Endodermal cell (in vitro differentiated cells): Measurements from ENCODE around the gene BCOR. TPM values are rescaled to one million over a fixed set of nuclear protein-coding genes. Genes with fewer than 3 reads are reported as not detected.
A peak's percentile ranks its signal among the peaks of the same experiment; 100 is the strongest.

ENCODE experiments used
- DNase-seq: peaks from one replicate; pipeline ENCODE4 v3.0.0-alpha.2; 2017
- H3K27ac ChIP-seq: 2 replicates; pipeline ENCODE4 v1.5.1; 2013; ENCODE audit warnings: mild to moderate bottlenecking, low read depth, low read length, moderate library complexity
- H3K27me3 ChIP-seq: 2 replicates; pipeline ENCODE4 v1.6.1; 2013; ENCODE audit warnings: mild to moderate bottlenecking, low read length, moderate library complexity; ENCODE audit not compliant: insufficient read depth, control insufficient read depth, poor library complexity, severe bottlenecking
- H3K36me3 ChIP-seq: 2 replicates; pipeline ENCODE4 v1.7.0; 2013; ENCODE audit warnings: mild to moderate bottlenecking, low read length, moderate library complexity; ENCODE audit not compliant: control insufficient read depth, insufficient read depth
- H3K4me1 ChIP-seq: one replicate; pipeline ENCODE4 v1.7.0; 2013; ENCODE audit warnings: low read length; ENCODE audit not compliant: control insufficient read depth, insufficient read depth
- H3K4me3 ChIP-seq: 2 replicates; pipeline ENCODE4 v1.5.1; 2013; ENCODE audit warnings: mild to moderate bottlenecking, low read length, moderate library complexity
- H3K9ac ChIP-seq: 2 replicates; pipeline ENCODE4 v1.6.1; 2013; ENCODE audit warnings: mild to moderate bottlenecking, low read length, moderate library complexity; ENCODE audit not compliant: poor library complexity, severe bottlenecking; ENCODE audit errors: extremely low read depth
- H3K9me3 ChIP-seq: 2 replicates; pipeline ENCODE4 v1.6.1; 2013; ENCODE audit warnings: mild to moderate bottlenecking, low read length, moderate library complexity; ENCODE audit not compliant: control insufficient read depth
- H3K27ac Mint-ChIP-seq: 2 replicates; pipeline ENCODE4 v1.8.0; 2020; ENCODE audit warnings: mixed read lengths
- H3K27me3 Mint-ChIP-seq: 2 replicates; pipeline ENCODE4 v1.8.0; 2021; ENCODE audit warnings: mild to moderate bottlenecking, mixed read lengths; ENCODE audit not compliant: insufficient read depth
- H3K36me3 Mint-ChIP-seq: 2 replicates; pipeline ENCODE4 v1.8.0; 2020; ENCODE audit warnings: low read depth, mixed read lengths
- H3K4me1 Mint-ChIP-seq: 2 replicates; pipeline ENCODE4 v1.8.0; 2020; ENCODE audit warnings: mixed read lengths
- H3K4me3 Mint-ChIP-seq: 2 replicates; pipeline ENCODE4 v1.8.0; 2020; ENCODE audit warnings: mild to moderate bottlenecking, moderate library complexity, mixed read lengths
- H3K9me3 Mint-ChIP-seq: 2 replicates; pipeline ENCODE4 v1.8.0; 2020; ENCODE audit warnings: mild to moderate bottlenecking, mixed read lengths
- CTCF ChIP-seq: fragments of 200-600 bp; sonication (generic); conservative IDR thresholded peaks from 2 replicates; pipeline ENCODE4 v1.5.0; 2021; ENCODE audit warnings: antibody characterized with exemption, mild to moderate bottlenecking
- WGBS, 2 experiments: methylation state at CpG; one replicate each; pipeline versions ENCODE4 v1.1.5 to v1.1.7; 2013; ENCODE audit warnings: missing lambda C conversion rate in 2 of 2, mixed read lengths in 1 of 2; ENCODE audit not compliant: insufficient coverage in 1 of 2, insufficient read length in 1 of 2; 5-methylcytosine and 5-hydroxymethylcytosine counted together
- total RNA-seq, 2 donors: library from RNA; stranded (reverse); fragmentation: NEBNext Ultra II Directional in 1 of 2; extraction: Animal tissue kit (Norgen Biotek cat#: 25700) in 1 of 2; gene quantifications; 2 replicates in 1 of 2; 3 replicates in 1 of 2; pipeline ENCODE4 v1.2.1, GENCODE V29; 2021

Gene BCOR
- total RNA-seq, 2 donors from 2014 or later, result 31.3 to 37.9 TPM

DNA sequence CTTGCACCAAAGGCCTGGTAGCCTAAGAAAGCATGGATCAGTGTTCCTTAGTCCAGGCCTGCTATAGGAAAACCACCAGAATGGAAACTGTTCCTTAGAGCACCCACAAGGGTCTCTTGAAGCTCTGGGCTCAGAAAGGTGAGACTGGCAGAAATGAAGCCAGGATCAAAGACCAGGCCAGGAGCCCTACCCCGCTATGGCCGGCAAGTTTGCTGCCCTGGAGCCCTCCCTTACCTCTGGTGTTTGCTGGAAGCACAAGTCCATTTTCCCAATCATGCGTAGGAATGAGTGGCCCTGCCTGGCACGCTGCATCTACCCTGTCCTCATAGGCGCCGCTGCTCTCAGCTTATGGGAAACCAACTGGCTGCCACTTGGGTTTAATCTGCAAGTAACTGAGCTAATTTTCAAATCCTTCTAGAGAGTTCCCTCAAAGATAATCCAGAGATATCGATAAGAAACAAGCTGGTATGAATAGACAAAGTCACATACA is 37.4 kb downstream of the BCOR start:
- no peak for TF ChIP-seq CTCF
- H3K4me3 Mint-ChIP-seq, result no peak overlapping the region
- H3K9me3 ChIP-seq, result peaks cover 1% of the 10 kb centered on the region
- peaks cover 11% of the 10 kb centered on the region for H3K9me3 Mint-ChIP-seq
- H3K27me3 ChIP-seq, result no peaks in the 10 kb centered on the region
- H3K9ac ChIP-seq, result no peak overlapping the region
- H3K27me3 Mint-ChIP-seq, result no peaks in the 10 kb centered on the region
- H3K4me1 ChIP-seq, result no peaks in the 10 kb centered on the region
- H3K27ac Mint-ChIP-seq, result no peak overlapping the region
- no peak overlapping the region for H3K27ac ChIP-seq
- no peak for DNase-seq
- peaks cover 70% of the 10 kb centered on the region for H3K36me3 Mint-ChIP-seq
- peaks cover 69% of the 10 kb centered on the region for H3K36me3 ChIP-seq
- no peak overlapping the region for H3K4me3 ChIP-seq
- WGBS, 2 experiments, result 97 to 100% methylated on average over 4 to 7 of the region's 7 CpGs
- H3K4me1 Mint-ChIP-seq, result peaks cover 21% of the 10 kb centered on the region

DNA sequence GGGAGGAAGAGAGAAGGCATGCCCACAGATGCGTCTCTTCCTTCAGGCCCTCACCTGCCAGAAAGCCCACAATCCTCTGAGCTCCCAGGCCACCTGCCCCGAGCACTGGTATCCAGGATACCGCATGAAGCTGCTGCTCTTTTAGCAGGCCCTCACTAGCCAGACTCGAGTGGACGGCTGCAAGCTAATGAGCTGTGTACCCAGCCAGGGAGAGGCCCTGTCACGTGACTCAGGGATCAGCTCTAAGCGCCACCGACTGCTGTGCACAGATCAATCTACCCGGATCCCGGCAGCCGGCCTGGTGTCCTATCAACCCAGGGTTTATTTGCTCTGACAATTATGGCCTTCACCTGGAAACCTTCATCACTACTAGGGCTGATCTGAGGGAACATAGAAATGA is 39.0 kb downstream of the BCOR start:
- Mint-ChIP-seq H3K4me3 (no peak overlapping the region), H3K27me3 (no peaks in the 10 kb centered on the region), H3K36me3 (peaks cover 79% of the 10 kb centered on the region), H3K9me3 (peaks cover 26% of the 10 kb centered on the region), H3K27ac (no peak overlapping the region), H3K4me1 (peaks cover 7% of the 10 kb centered on the region)
- Histone ChIP-seq H3K27ac (no peak overlapping the region), H3K27me3 (no peaks in the 10 kb centered on the region), H3K4me3 (no peak overlapping the region), H3K4me1 (no peaks in the 10 kb centered on the region), H3K36me3 (peaks cover 77% of the 10 kb centered on the region), H3K9me3 (peaks cover 15% of the 10 kb centered on the region), H3K9ac (no peak overlapping the region)
- no peak for TF ChIP-seq CTCF
- no peak for DNase-seq
- WGBS, 2 experiments, result 93% methylated on average over 10 of the region's 11 CpGs; no CpG with 5 or more reads in 1 of the 2 experiments

GRCh38 chrX:40057405-40057804 is 40.4 kb downstream of the BCOR start:
- peaks cover 76% of the 10 kb centered on the region for H3K36me3 ChIP-seq
- Mint-ChIP-seq H3K27ac (no peak overlapping the region), H3K36me3 (peaks cover 82% of the 10 kb centered on the region), H3K4me1 (peaks cover 1% of the 10 kb centered on the region), H3K27me3 (no peaks in the 10 kb centered on the region), H3K4me3 (no peak overlapping the region), H3K9me3 (peaks cover 37% of the 10 kb centered on the region)
- H3K27me3 ChIP-seq, result no peaks in the 10 kb centered on the region
- H3K27ac ChIP-seq, result no peak overlapping the region
- peaks cover 26% of the 10 kb centered on the region for H3K9me3 ChIP-seq
- no peak overlapping the region for H3K9ac ChIP-seq
- WGBS, 2 experiments, result 95 to 100% methylated on average over 3 to 9 of the region's 9 CpGs
- no peak for DNase-seq
- H3K4me1 ChIP-seq, result no peaks in the 10 kb centered on the region
- no peak overlapping the region for H3K4me3 ChIP-seq
- TF ChIP-seq CTCF, result peak; percentile 69
